Stimulated activated CD8-positive, alpha-beta memory T cell treated with anti-CD3 and anti-CD28 coated beads, Interleukin-7, amount 100 ng/mL, for 4 hours (primary cell): ENCODE data around the gene ASPDH.

Experiments used
- DNase-seq, 2 donors: peaks; one replicate each; pipeline ENCODE4 v3.0.0-alpha.2; 2020; ENCODE audit warnings: low read depth in 2 of 2

ASPDH gene

DNA sequence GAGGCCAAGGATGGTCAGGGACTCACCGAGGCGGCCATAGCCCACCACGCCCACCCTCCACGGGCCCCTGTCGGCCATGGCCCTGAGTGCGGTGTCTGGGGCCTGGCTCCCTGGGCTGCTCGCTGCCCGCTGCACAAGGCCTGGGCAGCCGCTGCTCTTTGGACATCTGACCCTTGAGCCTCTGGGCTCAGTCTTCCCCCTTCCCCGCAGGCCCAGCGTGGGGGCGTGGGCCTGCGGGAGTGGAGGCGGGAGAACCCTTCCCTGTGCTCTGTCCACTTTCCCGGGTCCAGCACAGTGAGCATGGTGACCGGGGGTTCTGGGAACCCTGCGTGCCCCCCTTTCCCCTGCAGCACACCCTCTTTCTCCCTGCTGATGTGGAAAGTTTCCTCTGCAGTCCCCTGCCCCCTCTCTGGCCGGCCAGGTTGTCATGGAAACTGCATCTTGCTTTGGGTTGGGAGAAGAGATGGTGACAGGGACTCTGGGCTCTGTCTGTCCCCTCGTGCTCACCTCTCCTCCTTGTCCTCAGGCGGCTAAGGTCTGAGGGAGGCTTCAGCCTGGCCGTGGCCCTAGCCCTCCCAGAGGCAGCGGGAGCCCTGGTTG lies at the start of gene ASPDH:
Gene ASPDH (minus strand): TSS at position 168 of the 600 bp plus-strand sequence. CDS start 90 bp downstream, at position 78.
- no peak for DNase-seq

DNA sequence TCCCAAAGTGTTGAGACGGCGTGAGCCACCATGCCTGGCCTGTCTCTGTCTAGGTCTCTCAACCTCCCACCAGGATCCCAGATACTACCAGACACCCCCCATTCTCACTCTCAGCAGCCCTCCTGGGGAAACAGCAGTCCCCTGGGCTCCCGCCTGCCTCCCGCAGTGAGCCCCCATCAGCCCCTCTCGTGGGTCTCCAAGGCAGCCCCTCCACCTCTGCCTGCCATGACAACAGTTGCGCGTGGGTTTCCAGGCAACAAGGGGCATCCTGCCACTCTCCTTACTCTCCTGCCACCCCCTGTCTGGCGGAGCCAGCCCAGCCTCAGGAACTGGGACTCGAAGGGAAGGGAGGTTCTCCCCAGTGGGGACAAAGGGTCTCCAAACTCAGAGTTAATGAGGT lies 49.3 kb upstream of the ASPDH start:
- no peak for DNase-seq

DNA sequence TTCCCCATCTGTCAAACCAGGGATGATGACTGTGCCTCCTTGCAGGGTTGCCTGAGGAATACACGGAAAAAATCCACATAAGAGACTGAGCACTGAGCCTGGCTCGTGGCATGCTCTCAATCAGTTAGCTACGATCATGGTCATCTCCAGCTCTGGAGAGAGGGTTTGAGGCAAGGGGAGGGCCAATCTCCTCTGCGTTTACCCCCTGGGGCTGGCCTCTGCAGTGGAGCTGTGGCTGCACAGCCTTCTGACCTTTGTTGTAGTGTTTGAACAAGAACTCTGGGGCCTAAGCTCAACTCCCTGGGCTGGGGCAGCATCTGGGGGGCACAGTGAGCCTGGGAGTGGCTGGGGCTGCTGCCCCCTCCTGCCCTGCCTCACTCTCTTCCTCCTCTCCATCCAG lies 48.6 kb upstream of the ASPDH start:
- no peak for DNase-seq

DNA sequence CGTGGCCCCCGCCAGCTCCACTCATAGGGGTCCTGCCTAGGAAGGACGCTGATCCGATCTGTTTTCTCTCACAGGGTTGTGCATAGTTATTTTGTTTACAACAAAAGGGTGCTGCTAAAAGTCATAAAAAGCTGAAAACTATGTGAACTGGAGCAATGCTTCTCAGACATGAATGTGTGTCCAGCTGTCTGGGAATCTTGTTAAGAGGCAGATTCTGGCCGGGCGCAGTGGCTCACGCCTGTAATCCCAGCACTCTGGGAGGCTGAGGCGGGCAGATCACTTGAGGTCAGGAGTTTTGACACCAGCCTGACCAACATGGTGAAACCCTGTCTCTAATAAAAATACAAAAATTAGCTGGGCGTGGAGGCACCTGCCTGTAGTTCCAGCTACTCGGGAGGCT lies 45.9 kb upstream of the ASPDH start:
- no peak for DNase-seq

DNA sequence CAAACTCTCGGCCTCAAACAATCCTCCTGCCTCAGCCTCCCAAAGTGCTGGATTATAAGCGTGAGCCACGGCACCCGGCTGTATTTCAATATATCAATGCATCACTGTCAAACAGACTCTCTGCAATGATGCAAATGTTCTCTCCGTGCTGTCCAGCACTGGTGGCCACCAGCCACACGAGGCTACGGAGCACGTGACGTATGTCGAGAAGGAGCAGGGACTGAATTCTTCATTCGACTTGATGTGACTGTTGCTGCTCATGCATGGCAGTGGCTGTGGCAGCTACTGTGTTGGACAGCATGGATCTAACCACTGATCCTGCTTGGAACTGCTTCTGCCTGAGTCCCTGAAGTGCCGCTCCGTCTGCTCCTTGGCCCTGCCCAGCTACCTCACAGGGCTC lies 44.7 kb upstream of the ASPDH start:
- no peak for DNase-seq

DNA sequence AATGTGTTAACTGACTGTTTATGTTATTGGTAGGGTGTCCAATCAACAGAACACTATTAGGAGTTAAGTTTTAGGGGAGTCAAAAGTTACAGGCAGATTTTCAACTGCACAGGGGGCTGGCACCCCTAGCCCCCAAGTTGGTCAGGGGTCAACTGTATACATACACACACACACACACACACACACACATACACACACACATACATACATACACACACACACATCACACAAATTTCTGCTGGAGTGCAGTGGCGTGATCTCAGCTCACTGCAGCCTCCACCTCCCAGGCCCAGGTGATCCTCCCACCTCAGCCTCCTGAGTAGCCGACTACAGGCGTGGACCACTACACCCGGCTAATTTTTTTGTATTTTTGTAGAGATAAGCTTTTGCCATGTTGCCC lies 44.3 kb upstream of the ASPDH start:
- DNase-seq: no peak

DNA sequence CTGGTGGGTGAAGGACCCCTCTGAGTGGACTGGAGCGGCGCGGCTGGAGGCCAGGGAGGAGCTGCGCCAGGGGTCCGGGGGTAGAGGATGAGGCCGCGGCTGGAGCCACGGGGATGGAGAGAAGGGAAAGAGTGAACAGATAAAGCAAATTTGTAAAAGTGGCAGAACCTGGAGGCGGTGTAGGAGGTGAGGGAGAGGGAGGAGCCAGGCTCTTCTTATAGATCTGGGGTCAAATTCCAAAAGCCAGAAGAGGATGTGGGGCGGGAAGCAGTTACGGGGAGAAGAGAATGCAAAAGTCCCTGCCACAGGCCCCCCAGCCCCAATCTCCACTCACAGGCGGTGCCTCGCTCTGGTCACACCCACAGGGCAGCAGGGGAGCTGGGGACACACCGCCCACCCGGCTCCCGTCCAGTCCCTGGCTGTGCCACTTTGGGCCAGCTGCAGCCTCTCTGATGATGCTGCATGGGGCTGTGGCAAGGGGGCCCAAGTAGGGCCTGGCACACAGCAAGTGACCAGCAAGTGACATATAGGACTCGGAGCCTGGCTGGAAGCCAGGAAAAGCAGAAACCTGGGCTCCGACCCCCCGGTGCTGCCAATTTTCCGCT lies 43.4 kb upstream of the ASPDH start:
- DNase-seq: no peak

DNA sequence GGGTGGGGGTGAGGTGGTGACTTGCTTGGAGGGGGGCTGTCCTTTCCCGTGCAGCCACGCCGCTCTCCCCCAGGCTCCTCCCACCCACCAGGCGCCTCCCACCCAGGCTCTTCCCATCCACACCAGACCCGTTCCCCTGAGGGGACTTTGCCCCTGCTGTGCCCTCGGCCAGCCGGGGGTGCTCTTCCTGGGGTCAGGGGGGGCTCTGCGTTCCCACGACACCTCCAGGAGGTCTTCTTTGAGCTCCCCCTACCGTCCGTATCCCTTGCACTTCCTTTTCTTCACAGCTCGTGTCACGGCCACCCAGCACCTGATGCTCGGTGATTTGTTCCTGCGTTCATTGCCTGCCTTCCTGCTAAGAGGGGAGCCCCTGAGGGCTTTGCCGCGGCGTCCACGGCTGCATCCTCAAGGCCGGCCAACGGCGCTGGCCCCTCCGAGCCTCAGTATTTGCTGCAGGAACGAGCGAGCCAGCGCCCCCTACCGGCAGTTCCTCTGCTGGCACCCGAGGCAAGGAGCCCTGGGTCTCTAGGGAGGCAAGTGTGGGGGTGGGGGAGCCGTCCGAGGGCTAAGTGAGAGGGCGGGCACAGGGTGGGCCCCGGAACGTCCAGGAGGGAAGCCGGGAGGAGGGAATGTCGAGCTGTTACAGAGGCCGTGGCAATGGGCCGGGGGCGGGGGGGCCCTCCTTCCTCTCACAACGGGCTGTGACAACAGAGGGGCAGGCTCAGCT lies 42.7 kb upstream of the ASPDH start:
- peak; percentile 27 to 44 for DNase-seq

DNA sequence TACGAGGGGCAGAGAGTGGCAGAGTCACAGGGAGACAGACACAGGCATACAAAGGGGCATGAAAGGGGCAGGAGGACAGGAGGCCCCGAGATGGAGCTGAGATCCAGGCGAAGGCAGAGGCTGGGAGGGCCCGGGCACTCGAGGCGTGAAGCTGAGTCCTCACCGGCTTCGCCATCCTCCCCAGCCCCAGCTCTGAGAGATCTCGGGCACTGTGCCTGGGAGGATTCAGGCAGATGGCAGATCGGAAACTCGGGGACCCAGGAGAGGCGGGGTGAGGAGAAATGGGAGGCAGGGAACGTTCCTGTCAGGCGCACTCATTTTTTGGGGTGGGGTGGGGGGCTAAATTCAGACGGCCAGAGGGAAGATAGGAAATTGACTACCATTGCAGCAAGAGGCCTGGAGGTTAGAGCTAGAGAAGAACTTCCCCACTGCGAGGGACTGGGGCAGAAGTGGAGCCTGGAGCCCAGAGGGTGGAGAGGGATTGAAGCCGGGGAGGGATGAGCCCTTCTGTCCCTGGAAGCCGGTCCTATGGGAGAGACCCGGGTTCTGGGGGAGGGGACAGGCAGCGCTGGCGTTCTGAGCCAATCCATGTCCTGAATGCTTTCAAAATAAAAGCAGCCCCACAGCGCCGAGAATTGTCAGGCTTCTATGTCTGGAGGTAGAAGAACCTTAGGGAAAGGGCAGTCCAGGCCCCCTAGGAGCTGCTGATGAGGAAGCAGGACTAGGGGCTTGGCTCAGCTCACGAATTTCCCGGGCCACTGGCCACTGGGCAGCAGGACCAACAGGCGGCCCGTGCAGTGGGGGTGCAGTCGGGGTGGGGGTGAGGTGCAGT lies 42.0 kb upstream of the ASPDH start:
- no peak for DNase-seq

DNA sequence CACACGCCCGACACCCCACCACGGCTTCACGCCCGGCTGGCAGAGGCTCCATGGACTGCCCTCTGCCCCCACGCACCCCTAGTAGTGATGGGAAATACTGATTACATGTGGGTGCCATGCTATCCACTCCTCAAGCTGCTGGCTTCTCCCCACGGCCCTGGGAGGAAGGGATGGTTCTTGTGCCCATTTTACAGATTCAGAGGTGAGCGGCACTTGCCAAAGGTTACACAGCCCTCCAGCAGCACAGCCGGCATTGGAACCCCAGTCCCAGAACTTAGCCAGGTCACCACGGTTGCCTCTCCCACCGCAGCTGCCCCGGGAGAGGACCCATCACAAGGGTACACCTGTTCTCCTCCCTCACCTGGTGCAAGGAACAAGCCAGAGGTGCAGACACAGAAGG lies 41.3 kb upstream of the ASPDH start:
- no peak for DNase-seq

DNA sequence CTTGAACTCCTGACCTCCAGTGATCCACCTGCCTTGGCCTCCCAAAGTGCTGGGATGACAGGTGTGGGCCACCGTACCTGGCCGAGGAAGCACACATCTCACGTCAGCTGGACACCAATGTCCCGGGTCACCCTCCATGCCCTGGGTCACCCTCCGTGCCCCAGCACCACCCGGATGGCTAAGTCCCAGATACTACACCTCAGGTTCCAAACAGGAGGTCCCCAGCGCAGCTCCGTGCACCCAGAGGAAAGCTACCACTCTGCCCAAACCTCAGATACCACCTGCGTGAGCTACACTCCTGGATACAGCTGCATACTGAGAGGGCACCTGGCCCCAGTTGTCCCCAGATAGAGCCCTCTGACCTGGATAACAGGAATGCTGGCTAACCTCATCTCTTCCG lies 40.5 kb upstream of the ASPDH start:
- DNase-seq: no peak

DNA sequence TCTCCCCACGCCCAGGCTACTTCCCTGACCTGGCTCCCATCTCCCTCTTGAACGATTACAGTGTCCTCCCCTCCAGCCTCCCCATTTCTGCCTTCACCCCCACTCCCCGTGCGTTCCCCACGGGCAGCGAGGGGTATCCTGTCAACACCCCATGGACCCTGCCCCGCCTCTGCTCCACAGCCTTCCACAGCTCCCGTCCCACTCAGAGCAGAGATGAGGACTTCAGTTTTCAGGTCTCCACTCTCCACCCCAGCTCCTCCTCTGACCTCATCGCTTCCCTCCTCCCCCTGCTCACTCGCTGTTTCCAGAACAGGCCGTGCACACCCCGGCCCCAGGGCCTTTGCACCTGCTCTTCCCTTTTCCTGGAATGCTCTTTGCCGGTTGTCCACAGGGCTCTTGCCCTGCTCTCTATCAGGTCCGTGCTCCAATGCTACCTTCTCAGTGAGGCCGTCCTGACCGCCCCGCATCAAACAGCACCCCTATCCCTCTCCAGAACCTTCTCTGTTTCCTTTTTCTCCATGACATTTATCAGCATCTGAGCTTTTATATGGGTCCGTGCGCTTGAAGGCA lies 39.5 kb upstream of the ASPDH start:
- DNase-seq: no peak

DNA sequence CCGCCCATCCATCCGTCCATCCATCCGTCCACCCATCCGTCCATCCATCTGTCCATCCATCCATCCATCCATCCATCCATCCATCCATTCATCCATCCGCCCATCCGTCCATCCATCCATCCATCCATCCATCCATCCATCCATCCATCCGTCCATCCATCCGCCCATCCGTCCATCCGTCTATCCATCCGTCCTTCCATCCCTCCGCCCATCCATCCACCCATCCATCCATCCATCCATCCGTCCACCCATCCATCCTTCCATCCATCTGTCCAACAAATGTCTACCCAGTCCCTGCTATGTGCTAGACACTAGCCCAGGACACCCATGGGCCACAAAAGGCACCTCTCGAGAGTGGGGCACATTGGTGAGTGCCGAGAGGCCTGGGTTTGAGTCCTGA lies 38.8 kb upstream of the ASPDH start:
- no peak for DNase-seq

DNA sequence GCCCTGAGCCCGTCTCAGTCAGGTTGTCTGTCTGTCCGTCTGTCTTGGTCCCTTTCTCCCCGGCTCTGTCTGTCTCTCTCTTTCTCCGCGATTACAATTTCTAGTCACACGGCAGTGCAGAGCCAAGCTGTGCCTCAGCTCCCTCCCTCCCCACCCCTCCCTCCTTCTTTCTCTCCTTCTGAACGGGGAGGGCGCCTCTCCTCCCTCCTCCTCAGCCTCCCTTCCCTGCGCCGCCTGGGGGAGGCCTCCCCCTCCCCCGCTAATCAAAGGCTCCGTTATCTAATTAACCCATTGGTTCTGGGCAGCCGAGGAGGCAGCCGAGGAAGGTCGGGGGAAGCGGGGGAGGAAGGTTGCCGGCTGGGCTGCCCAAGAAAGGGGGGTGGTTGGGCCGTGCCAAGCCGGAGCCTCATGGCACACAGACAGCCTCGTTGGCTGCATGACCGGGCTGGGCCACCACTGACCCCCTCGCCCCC lies 38.0 kb upstream of the ASPDH start:
- DNase-seq: no peak

DNA sequence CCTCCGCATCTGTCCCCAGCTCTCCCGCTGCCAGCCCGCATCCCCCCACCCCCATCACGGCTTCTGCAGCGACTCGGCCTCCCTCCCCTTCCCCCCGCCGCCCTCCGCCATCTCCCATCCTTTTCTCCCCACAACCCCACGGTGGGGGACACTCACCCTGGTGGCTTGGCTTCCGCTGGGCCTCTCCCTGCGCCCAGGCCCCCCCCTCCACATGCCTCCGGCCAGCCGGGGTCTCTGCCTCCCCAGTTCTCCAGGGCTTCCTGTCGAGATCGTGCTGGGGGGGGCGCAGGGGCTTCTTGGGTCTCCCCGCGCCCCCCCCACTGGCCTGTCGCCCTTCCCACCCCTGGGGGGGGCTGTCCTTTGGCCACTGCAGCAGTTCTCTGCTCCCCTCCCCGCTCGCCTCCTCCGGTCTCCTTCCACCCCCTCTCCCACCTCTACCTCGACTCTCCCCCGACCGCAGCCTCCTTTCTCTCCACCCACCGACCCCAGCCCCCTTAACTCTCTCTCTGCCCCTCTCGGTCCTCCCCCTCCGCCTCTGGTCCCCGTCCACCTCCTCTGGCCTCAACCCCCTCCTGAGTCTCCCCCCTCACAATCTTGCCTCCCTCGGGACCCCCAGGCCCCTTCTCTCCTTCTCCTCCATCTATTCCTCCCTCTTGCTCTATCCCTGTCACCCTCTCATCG lies 37.5 kb upstream of the ASPDH start:
- no peak for DNase-seq

DNA sequence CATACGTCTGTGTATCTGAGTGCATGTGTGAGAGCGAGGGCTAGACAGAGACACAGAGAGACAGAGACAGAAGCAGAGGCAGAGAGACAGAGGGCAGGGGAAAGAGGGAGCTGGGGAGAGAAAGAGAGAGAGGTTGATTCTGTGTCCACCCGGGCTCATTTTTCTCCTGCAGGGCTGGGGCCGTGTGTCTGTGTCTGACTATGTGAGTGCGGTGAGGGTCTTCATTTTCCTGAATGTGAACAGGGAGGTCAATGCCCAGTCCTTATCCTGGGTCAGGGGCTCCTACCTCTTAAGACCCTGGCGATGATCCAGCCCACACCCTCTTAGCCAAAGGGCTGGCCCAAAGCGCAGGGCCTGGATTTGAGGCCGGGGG lies 36.9 kb upstream of the ASPDH start:
- DNase-seq: no peak

DNA sequence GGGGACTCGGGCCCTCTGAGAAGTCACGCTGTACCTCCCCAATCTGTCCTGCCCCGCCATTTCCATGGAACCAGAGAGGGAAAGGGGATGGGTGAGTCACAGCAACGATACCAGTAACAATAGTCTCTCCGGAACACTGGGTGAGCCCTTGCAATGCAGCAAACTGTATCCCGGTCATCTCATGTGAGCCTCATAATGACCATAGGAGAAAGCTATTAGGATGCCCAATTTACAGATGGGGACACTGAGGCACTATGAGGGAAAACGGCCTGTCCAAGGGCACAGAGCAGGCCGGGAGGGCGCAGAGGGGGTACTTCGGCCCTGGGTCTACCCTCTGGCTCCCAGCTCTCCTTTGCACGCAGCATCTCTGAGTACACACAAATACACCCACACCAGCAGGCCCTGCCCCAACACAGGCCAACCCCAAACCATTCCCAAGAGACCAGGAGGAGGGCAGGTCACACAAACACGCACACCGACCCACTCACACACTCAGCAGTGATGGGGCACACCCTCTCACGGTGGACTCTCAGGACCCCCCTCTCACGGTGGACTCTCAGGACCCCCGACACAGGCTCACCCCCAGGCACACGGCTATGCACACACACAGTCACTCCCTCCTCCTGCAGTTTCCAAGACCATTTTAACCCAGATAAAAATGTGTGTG lies 36.3 kb upstream of the ASPDH start:
- no peak for DNase-seq

DNA sequence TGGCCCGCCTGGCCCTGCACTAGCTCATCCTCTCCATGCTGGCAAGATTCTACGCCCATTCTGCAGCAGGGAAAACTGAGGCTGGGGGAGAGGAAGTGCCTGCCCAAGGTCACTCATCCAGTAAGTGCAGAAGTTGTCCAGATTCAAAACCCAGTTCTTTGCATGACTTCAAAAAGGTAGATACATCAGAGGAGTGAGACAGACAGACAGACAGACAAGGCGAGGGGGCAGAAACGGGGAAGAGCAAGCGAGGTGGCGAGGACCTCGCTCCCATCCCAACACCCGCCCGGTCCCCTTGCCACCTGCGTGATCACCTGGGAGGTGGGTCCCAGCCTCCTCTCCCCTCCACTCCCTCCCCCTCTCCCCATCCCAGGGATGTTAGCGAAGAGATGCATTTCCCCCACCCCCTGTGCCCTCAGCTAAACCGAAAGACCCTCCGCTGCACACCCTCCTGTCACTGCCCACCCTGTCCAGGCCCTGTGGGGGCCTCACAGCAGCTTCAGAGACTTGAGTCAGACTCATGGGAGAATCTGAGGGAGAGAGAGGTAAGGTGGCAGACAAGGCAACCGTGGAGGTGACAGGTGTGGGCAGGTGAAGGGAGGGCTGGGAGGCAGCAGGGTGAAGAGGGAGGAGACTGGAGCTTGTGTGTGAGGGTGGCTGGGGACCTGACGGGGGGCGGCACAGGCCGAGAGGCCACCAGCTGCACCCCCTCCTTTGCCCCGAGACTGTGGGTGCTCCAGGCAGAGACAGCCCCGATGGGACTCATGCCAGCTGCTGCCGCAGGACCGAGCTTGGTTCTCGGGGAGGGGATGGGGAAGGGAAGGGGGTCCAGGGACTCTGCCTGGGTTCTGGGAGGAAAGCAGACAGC lies 35.6 kb upstream of the ASPDH start:
- DNase-seq: no peak

DNA sequence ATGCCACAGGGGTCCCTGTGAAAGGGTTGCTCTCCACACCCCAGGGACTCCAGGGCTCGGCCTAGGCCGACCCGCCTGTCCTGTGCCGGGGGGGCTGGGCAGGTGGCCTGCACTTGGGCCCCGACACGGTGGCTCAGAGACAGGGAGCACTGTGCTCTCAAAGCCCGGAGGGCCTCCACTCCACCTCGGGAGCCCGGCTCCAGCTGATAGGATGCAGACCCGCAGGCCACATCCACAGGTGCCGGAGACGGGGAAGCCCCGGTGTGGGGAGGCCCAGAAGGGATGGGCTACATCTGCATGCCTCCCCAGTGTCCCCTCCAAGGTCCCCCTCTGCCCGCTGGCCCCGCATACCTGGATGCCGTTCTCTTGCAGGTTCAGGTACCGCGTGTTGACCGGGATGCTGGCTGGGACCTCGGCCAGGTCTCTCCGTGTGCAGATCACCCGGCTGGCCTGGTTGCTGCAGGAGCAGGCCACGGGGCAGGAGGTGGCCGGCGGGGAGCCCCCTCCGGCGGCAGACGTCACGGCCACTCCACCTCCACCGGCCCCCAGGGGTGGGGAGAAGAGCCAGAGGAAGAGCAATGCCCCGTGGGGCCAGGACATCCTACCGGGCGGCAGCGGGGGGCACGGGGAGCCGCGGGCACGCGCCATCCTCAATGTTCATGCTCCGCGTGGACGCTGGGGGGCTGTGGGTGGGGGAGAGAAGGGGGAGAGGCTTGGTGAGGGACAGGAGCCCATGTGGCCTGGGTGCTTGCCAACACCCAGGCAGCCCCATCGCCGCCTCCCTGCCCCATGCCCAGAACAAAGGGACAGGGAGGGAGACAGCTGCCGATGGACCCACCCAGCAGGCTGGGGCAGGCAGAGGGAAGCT lies 34.7 kb upstream of the ASPDH start:
- no peak for DNase-seq
